Neuronal stem cell (in vitro differentiated cells): ENCODE measurements around the gene RGS4.

ENCODE experiments used
- DNase-seq: peaks from one replicate; pipeline ENCODE4 v3.0.0-alpha.2; 2013; ENCODE audit warnings: low spot score
- H2AFZ ChIP-seq: one replicate; pipeline ENCODE4 v1.6.1; 2013; ENCODE audit warnings: mild to moderate bottlenecking, low read length, inconsistent platforms
- H2AK5ac ChIP-seq: 2 replicates; pipeline ENCODE4 v1.6.1; 2013; ENCODE audit warnings: low read depth, mild to moderate bottlenecking, inconsistent platforms, low read length, moderate library complexity, mixed read lengths
- H2BK120ac ChIP-seq: 2 replicates; pipeline ENCODE4 v1.6.1; 2013; ENCODE audit warnings: low read depth, mild to moderate bottlenecking, inconsistent platforms, low read length, moderate library complexity, mixed read lengths
- H2BK12ac ChIP-seq: one replicate; pipeline ENCODE4 v1.6.1; 2013; ENCODE audit warnings: low read length, inconsistent platforms
- H2BK15ac ChIP-seq: 2 replicates; pipeline ENCODE4 v1.6.1; 2013; ENCODE audit warnings: mild to moderate bottlenecking, low read length, inconsistent platforms, mixed read lengths
- H2BK5ac ChIP-seq: one replicate; pipeline ENCODE4 v1.6.1; 2013; ENCODE audit warnings: inconsistent platforms, mild to moderate bottlenecking, low read length, moderate library complexity
- H3K14ac ChIP-seq: one replicate; pipeline ENCODE4 v1.6.1; 2013; ENCODE audit warnings: low read length, inconsistent platforms
- H3K18ac ChIP-seq: 2 replicates; pipeline ENCODE4 v1.6.1; 2013; ENCODE audit warnings: low read length, inconsistent platforms
- H3K23ac ChIP-seq: 2 replicates; pipeline ENCODE4 v1.6.1; 2013; ENCODE audit warnings: low read depth, mild to moderate bottlenecking, mixed read lengths, low read length, inconsistent platforms; ENCODE audit not compliant: poor library complexity
- H3K27ac ChIP-seq: replicated peaks from 3 replicates; pipeline ENCODE4 v1.5.1; 2013; ENCODE audit warnings: low read length, inconsistent platforms
- H3K27me3 ChIP-seq, 3 experiments: 2 replicates each; pipeline ENCODE4 v1.6.1; 2013; ENCODE audit warnings: low read length in 3 of 3, mild to moderate bottlenecking in 2 of 3, inconsistent platforms in 1 of 3, low read depth in 1 of 3, mixed read lengths in 1 of 3, moderate library complexity in 1 of 3; ENCODE audit not compliant: control insufficient read depth in 3 of 3, insufficient read depth in 3 of 3
- H3K36me3 ChIP-seq, 2 donors: replicated peaks in 1 of 2; 2 replicates each; pipeline ENCODE4 v1.6.1; 2013; ENCODE audit warnings: low read length in 2 of 2; ENCODE audit not compliant: control insufficient read depth in 2 of 2, insufficient read depth in 2 of 2
- H3K4ac ChIP-seq: 2 replicates; pipeline ENCODE4 v1.6.1; 2013; ENCODE audit warnings: inconsistent platforms, mild to moderate bottlenecking, low read length, moderate library complexity
- H3K4me1 ChIP-seq, 2 donors: 1 replicate in 1 of 2; 2 replicates in 1 of 2; pipeline ENCODE4 v1.6.1; 2013; ENCODE audit warnings: low read length in 2 of 2, low read depth in 1 of 2; ENCODE audit not compliant: control insufficient read depth in 2 of 2, insufficient read depth in 1 of 2
- H3K4me2 ChIP-seq: one replicate; pipeline ENCODE4 v1.6.1; 2013; ENCODE audit warnings: mild to moderate bottlenecking, low read length, inconsistent platforms; ENCODE audit not compliant: insufficient read depth, poor library complexity, severe bottlenecking
- H3K4me3 ChIP-seq, 2 donors: 2 replicates each; pipeline ENCODE4 v1.5.1; 2013; ENCODE audit warnings: low read length in 2 of 2, mild to moderate bottlenecking in 2 of 2, inconsistent platforms in 1 of 2, moderate library complexity in 1 of 2
- H3K79me1 ChIP-seq: one replicate; pipeline ENCODE4 v1.6.1; 2013; ENCODE audit warnings: low read depth, mild to moderate bottlenecking, inconsistent platforms, low read length, moderate library complexity
- H3K9ac ChIP-seq: one replicate; pipeline ENCODE4 v1.6.1; 2013; ENCODE audit warnings: mild to moderate bottlenecking, low read depth, low read length, inconsistent platforms; ENCODE audit not compliant: poor library complexity
- H3K9me3 ChIP-seq, 2 donors: replicated peaks in 1 of 2; 2 replicates each; pipeline versions ENCODE3 to v1.6.1; 2013; ENCODE audit warnings: low read length in 2 of 2, mild to moderate bottlenecking in 2 of 2, inconsistent platforms in 1 of 2, low read depth in 1 of 2, mixed read lengths in 1 of 2, moderate library complexity in 1 of 2; ENCODE audit not compliant: control insufficient read depth in 2 of 2, insufficient read depth in 1 of 2
- H4K8ac ChIP-seq: one replicate; pipeline ENCODE4 v1.6.1; 2013; ENCODE audit warnings: low read depth, mild to moderate bottlenecking, inconsistent platforms, low read length, moderate library complexity
- H4K91ac ChIP-seq: one replicate; pipeline ENCODE4 v1.6.1; 2013; ENCODE audit warnings: low read length, low read depth, mild to moderate bottlenecking, inconsistent platforms; ENCODE audit not compliant: poor library complexity
- WGBS, 2 donors: extraction: QIAGEN DNeasy Blood & Tissue Kit; methylation state at CpG; one replicate each; pipeline ENCODE4 v1.1.7; 2013; ENCODE audit warnings: missing lambda C conversion rate in 2 of 2, mixed read lengths in 1 of 2; ENCODE audit not compliant: insufficient read length in 2 of 2, insufficient replicate concordance in 1 of 2; ENCODE audit errors: extremely low coverage in 2 of 2; 5-methylcytosine and 5-hydroxymethylcytosine counted together

The RGS4 gene

GRCh38 chr1:163083690-163084089 lies 14.5 kb downstream of the RGS4 start:
- Histone ChIP-seq H2BK120ac (no peak overlapping the region), H2AFZ (no peak overlapping the region), H3K4me1 (no peaks in the 10 kb centered on the region), H3K9ac (no peak overlapping the region), H2AK5ac (no peak overlapping the region), H2BK12ac (no peak overlapping the region), H3K36me3 (no peaks in the 10 kb centered on the region), H2BK15ac (no peak overlapping the region), H3K9me3 (no peaks in the 10 kb centered on the region), H3K4me2 (no peak overlapping the region), H3K27me3 (no peaks in the 10 kb centered on the region), H2BK5ac (no peak overlapping the region), H3K27ac (no peak overlapping the region), H3K4me3 (no peak overlapping the region), H3K4ac (no peak overlapping the region), H3K14ac (no peak overlapping the region), H4K91ac (no peak overlapping the region), H3K23ac (no peak overlapping the region), H3K18ac (no peak overlapping the region), H4K8ac (no peak overlapping the region), H3K79me1 (no peaks in the 10 kb centered on the region)
- no CpG with 5 or more reads among the region's 1 CpG for WGBS, 2 donors
- DNase-seq: no peak

GRCh38 chr1:163084330-163084729 lies 15.2 kb downstream of the RGS4 start:
- H3K27ac ChIP-seq: no peak overlapping the region

GRCh38 chr1:163085041-163085903 lies 16.1 kb downstream of the RGS4 start:
- Histone ChIP-seq H3K4me3 (no peak overlapping the region), H3K79me1 (no peaks in the 10 kb centered on the region), H3K9ac (no peak overlapping the region), H2BK120ac (no peak overlapping the region), H2BK12ac (no peak overlapping the region), H2AK5ac (no peak overlapping the region), H3K27ac (no peak overlapping the region), H4K8ac (no peak overlapping the region), H2BK5ac (no peak overlapping the region), H3K36me3 (no peaks in the 10 kb centered on the region), H2AFZ (no peak overlapping the region), H3K9me3 (no peaks in the 10 kb centered on the region), H3K4me2 (no peak overlapping the region), H3K4me1 (no peaks in the 10 kb centered on the region), H3K23ac (no peak overlapping the region), H3K14ac (no peak overlapping the region), H2BK15ac (no peak overlapping the region), H4K91ac (no peak overlapping the region), H3K4ac (no peak overlapping the region), H3K18ac (no peak overlapping the region), H3K27me3 (no peaks in the 10 kb centered on the region)
- no CpG with 5 or more reads among the region's 4 CpGs for WGBS, 2 donors
- DNase-seq: no peak

More at GRCh38 chr1:163084330-163084729, 15.2 kb downstream of the RGS4 start:
- DNase-seq: no peak
- Histone ChIP-seq H3K9ac (no peak overlapping the region), H3K4me3 (no peak overlapping the region), H3K4me2 (no peak overlapping the region), H3K27me3 (no peaks in the 10 kb centered on the region), H3K4ac (no peak overlapping the region), H3K9me3 (no peaks in the 10 kb centered on the region), H2BK120ac (no peak overlapping the region), H4K91ac (no peak overlapping the region), H2AFZ (no peak overlapping the region), H3K79me1 (no peaks in the 10 kb centered on the region), H4K8ac (no peak overlapping the region), H2BK5ac (no peak overlapping the region), H2BK15ac (no peak overlapping the region), H2AK5ac (no peak overlapping the region), H3K36me3 (no peaks in the 10 kb centered on the region), H3K23ac (no peak overlapping the region), H3K18ac (no peak overlapping the region), H3K14ac (no peak overlapping the region), H3K4me1 (no peaks in the 10 kb centered on the region), H2BK12ac (no peak overlapping the region)
- no CpG with 5 or more reads among the region's 1 CpG for WGBS, 2 donors

- Histone ChIP-seq H2BK12ac (no peak overlapping the region), H3K18ac (no peak overlapping the region), H2BK120ac (no peak overlapping the region), H3K4me1 (no peaks in the 10 kb centered on the region), H3K9ac (no peak overlapping the region), H2AK5ac (no peak overlapping the region), H3K36me3 (no peaks in the 10 kb centered on the region), H3K27me3 (no peaks in the 10 kb centered on the region), H3K23ac (no peak overlapping the region), H4K91ac (no peak overlapping the region), H2BK15ac (no peak overlapping the region), H3K4ac (no peak overlapping the region), H2AFZ (no peak overlapping the region), H3K9me3 (no peaks in the 10 kb centered on the region), H4K8ac (no peak overlapping the region), H3K14ac (no peak overlapping the region), H3K4me3 (no peak overlapping the region), H3K79me1 (no peaks in the 10 kb centered on the region), H3K27ac (no peak overlapping the region), H3K4me2 (no peak overlapping the region), H2BK5ac (no peak overlapping the region)
- 100% methylated on average over 1 of the region's 2 CpGs; no CpG with 5 or more reads in 1 of the 2 donors for WGBS, 2 donors
- DNase-seq: no peak
Observed at GRCh38 chr1:163085904-163086268, 16.7 kb downstream of the RGS4 start.
